GM12801 (cell line): ENCODE measurements around the gene ZNF732.

Experiments
- TF ChIP-seq, protein P1 (sequence below): IDR thresholded peaks from one replicate; pipeline ENCODE4 v1.5.1; 2011; ENCODE audit warnings: control low read depth; ENCODE audit not compliant: insufficient read length; ENCODE audit errors: extremely low read depth

ZNF732 gene

DNA sequence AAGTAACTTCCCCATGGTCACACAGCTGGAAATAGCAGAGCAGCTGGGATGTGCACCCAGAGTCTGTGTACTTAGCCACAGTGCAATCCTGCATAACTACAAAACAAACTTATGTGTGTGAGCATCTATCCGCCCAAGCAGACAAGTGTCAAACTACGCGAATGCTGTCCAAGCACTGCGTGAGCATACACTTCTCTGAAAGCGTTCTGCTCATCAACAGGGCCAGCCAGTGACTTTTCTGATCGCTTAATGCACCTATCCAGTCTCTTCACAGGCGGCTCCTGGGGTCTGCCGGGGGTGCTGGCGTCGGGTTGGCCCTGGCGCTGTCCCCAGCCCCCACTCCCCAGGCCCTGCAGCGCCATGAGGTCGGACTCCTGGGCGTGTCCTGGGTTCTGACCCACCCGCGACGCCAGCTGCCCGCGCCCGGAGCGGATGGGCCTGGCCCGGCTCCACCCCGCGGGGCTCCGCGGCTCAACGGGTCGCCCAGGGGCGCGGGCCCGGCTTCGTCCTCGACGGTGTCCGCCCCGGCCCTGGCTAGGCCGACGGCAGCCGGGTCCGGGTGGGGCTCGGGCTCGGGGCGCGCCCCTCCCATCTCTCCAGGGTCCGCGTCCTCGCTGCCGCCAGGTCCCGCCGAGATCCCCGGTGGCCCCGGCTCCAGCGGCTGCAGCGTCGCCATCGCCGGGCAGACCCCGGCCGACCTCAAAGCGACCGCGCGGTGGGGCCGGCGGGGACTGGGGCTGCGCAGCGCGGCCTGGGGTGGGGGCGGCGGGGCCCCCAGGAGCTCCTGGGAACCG is 31.0 kb upstream of the ZNF732 start:
- TF ChIP-seq, protein P1, sequence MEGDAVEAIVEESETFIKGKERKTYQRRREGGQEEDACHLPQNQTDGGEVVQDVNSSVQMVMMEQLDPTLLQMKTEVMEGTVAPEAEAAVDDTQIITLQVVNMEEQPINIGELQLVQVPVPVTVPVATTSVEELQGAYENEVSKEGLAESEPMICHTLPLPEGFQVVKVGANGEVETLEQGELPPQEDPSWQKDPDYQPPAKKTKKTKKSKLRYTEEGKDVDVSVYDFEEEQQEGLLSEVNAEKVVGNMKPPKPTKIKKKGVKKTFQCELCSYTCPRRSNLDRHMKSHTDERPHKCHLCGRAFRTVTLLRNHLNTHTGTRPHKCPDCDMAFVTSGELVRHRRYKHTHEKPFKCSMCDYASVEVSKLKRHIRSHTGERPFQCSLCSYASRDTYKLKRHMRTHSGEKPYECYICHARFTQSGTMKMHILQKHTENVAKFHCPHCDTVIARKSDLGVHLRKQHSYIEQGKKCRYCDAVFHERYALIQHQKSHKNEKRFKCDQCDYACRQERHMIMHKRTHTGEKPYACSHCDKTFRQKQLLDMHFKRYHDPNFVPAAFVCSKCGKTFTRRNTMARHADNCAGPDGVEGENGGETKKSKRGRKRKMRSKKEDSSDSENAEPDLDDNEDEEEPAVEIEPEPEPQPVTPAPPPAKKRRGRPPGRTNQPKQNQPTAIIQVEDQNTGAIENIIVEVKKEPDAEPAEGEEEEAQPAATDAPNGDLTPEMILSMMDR = no peak

- TF ChIP-seq, protein P1 = no peak
Measured at GRCh38 chr4:335515-335914, 30.2 kb upstream of the ZNF732 start.

DNA sequence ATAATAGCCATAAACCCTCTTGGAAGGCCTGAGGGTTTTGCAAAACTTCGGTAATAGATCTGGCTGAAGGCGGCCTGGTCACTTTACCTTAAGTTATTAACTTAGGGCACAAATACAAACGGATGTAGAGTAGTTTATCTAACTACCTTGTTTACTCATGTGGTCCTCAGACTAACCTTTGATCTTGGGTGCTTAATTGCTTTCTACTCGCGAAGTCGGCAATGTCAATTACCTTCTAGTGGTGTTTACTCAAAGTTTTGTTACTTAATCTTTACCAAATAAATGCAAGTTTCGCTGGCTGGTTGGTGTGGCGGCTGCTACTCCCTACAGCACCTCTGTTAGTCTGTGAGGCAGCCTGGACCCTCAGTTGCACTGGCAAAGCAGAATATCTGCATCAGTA is 23.5 kb upstream of the ZNF732 start:
- TF ChIP-seq, protein P1 = no peak

- TF ChIP-seq, protein P1 = no peak
Measured at GRCh38 chr4:314296-314903, 9.1 kb upstream of the ZNF732 start.

DNA sequence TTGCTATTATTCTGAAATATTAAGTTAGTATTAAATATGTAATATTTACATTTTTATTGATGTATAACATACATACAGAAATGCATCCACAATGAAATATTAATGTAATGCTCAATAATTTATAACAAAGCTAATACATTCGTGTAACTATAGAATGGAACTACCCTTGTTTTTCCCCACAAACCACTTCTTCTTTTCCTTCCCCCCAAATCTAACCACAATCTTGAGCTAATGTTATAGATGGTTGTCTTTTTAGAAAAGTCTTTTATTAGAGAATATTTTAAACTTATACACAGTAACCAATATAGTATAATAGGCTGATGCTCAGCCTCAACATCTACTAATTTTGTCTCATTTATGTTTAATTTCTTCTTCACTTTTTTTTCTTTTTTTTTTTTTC is 4.5 kb upstream of the ZNF732 start:
- TF ChIP-seq, protein P1 = no peak

DNA sequence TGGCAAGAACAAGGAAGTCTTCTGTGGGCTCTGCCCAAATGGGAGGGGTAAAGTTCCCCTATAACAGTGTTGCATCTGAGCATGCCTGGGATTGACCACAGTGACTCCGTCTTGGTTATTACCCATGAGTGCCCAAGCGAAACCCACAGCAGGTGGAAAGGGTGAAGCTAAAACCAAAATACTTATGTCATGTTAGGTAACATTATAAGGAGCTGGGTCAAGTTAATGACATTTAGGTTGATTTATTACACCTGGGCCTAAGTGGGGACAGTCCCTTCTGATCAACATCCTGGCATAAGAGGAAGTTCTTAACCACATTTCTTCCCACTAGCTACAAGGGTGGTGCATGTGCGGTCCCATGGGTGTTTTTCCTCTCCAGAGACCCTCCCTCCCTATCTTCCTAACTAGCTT is 1.3 kb upstream of the ZNF732 start:
- TF ChIP-seq, protein P1 = no peak

DNA sequence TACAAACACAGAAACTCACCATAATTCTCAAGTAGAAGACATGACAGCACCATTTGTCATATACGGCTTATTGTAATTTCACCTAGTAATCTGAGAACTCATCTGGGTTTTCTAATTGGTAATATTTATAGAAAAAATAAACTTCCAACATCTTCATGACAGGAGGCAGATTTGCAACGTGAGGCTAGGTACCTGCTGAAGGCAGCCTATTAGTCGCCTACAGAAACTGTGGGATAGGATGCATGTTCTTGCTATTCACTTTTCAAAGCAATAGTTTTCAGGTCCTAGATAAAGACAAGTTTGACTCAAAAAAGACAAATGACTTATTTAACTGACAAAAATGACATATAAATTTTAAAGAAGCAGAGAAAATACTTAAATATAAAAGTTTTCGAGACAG is 2.9 kb downstream of the ZNF732 start:
- TF ChIP-seq, protein P1 = no peak
